GM10248 (cell line): ENCODE measurements around the gene CDYL.

ENCODE experiments used
- CTCF ChIA-PET: fragments of 300-600 bp; sonication (Branson Sonifier 250); formaldehyde crosslinking; extraction: SDS; loops from one replicate; lab custom pipeline; 2021; ENCODE audit warnings: antibody characterized with exemption; lab: Yijun Ruan, JAX
- POLR2A ChIA-PET: fragments of 350-650 bp; sonication (Branson Sonifier 250); formaldehyde crosslinking; extraction: SDS; loops from one replicate; lab custom pipeline; 2020; ENCODE audit warnings: antibody characterized with exemption; lab: Yijun Ruan, JAX
- DNase-seq: peaks from one replicate; pipeline ENCODE4 v3.0.0; 2012; ENCODE audit errors: extremely low spot score
- TF ChIP-seq, protein P1 (sequence below): IDR thresholded peaks from 2 replicates; pipeline ENCODE4 v1.5.1; 2012; ENCODE audit warnings: mild to moderate bottlenecking, low read depth; ENCODE audit errors: extremely low read depth, missing control alignments, control extremely low read depth

The CDYL gene

GRCh38 chr6:4870821-4871494 lies 94.8 kb downstream of the CDYL start:
- ChIA-PET POLR2A (no interaction called here), CTCF (interaction anchor here (1.3 to 2.2 kb wide), 4 partner anchors 12 to 81 kb away, joined by 3 to 8 read pairs (median 4); no protein-coding TSS in a partner anchor)
- no peak for DNase-seq
- TF ChIP-seq, protein P1, sequence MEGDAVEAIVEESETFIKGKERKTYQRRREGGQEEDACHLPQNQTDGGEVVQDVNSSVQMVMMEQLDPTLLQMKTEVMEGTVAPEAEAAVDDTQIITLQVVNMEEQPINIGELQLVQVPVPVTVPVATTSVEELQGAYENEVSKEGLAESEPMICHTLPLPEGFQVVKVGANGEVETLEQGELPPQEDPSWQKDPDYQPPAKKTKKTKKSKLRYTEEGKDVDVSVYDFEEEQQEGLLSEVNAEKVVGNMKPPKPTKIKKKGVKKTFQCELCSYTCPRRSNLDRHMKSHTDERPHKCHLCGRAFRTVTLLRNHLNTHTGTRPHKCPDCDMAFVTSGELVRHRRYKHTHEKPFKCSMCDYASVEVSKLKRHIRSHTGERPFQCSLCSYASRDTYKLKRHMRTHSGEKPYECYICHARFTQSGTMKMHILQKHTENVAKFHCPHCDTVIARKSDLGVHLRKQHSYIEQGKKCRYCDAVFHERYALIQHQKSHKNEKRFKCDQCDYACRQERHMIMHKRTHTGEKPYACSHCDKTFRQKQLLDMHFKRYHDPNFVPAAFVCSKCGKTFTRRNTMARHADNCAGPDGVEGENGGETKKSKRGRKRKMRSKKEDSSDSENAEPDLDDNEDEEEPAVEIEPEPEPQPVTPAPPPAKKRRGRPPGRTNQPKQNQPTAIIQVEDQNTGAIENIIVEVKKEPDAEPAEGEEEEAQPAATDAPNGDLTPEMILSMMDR = no peak

- DNase-seq = no peak
- TF ChIP-seq, protein P1 = no peak
- CTCF ChIA-PET = interaction anchor here (1.5 to 2.2 kb wide), 2 partner anchors 13 kb away, joined by 3 to 8 read pairs; no protein-coding TSS in a partner anchor
- POLR2A ChIA-PET = no interaction called here
Measured at GRCh38 chr6:4871825-4872224, 95.6 kb downstream of the CDYL start.

GRCh38 chr6:4872841-4873240 lies 96.6 kb downstream of the CDYL start:
- TF ChIP-seq, protein P1 = no peak
- DNase-seq = no peak
- ChIA-PET POLR2A (no interaction called here), CTCF (interaction anchor here (1.5 to 2.2 kb wide), 2 partner anchors 12 to 14 kb away, joined by 3 to 8 read pairs; no protein-coding TSS in a partner anchor)

DNA sequence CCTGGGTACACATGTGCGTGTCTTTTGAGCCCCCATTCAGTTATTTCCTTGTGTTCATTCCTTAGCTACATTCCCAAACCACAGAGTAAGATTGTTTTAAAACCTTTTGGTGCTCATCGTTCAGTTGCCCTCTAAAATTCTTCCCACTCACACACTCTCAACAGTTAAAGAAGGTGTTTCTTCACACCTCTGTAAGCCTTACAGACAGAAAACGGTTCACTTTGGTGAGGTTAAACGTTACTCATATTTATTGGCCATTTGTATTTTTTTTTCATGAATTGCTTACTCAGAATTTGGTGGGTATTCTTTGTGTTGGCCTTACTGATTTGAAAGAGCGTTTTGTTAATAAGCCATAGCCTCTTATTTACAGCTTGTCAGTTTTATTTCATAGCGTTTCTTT lies 97.7 kb downstream of the CDYL start:
- TF ChIP-seq, protein P1 = no peak
- ChIA-PET CTCF (interaction anchor here (1.5 to 2.4 kb wide), 2 partner anchors 15 to 84 kb away, joined by 3 to 7 read pairs; no protein-coding TSS in a partner anchor), POLR2A (no interaction called here)
- no peak for DNase-seq

DNA sequence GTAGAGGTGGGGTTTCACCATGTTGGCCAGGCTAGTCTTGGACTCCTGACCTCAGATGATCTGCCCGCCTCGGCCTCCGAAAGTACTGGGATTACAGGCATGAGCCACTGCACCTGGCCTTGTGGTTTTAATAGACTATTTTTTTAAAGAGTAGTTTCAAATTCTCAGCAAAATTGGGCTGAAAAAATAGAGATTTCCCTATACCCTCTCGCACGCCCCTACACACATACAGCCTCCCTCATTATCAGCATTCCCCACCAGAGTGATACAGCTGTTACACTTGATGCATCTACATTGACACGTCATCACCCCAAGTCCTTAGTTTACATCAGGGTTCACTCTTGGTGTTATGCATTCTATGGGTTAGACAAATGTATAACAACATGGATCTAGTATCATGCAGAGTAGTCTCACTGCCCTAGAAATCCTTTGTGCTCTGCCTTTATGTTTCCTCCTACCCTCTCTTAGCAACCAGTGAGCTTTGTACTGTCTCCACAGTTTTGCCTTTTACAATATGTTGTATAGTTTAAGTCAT lies 103.6 kb downstream of the CDYL start:
- TF ChIP-seq, protein P1 = no peak
- CTCF ChIA-PET = interaction anchor here (0.6 kb wide), 1 partner anchor 17 kb away, joined by 3 read pairs; no protein-coding TSS in a partner anchor
- POLR2A ChIA-PET = no interaction called here
- peak; percentile 31 for DNase-seq

DNA sequence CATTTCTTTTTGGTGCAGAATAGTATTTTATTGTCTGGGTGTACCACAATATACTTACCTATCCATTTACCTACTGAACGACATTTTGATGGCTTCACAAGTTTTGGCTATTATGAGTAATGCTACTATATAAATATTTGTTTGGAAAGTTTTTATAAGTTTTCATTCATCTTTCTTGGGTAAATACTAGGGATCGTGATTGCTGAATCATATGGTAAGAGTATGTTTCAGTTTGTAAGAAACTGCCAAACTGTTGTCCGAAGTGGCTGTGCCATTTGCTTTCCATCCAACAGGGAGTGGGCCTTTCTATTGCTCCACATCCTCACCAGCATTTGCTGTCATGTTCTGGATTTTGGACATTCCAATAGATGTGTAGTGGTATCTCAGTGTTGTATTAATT lies 104.2 kb downstream of the CDYL start:
- no peak for DNase-seq
- ChIA-PET CTCF (no interaction called here), POLR2A (no interaction called here)
- TF ChIP-seq, protein P1 = no peak
